ENCODE results near the gene MRI1.
"Not testable (repeated sequence)": the region's sequence is repeated elsewhere in the genome, so short reads cannot be mapped to it uniquely, and the experiment has no call there.

The MRI1 gene

DNA sequence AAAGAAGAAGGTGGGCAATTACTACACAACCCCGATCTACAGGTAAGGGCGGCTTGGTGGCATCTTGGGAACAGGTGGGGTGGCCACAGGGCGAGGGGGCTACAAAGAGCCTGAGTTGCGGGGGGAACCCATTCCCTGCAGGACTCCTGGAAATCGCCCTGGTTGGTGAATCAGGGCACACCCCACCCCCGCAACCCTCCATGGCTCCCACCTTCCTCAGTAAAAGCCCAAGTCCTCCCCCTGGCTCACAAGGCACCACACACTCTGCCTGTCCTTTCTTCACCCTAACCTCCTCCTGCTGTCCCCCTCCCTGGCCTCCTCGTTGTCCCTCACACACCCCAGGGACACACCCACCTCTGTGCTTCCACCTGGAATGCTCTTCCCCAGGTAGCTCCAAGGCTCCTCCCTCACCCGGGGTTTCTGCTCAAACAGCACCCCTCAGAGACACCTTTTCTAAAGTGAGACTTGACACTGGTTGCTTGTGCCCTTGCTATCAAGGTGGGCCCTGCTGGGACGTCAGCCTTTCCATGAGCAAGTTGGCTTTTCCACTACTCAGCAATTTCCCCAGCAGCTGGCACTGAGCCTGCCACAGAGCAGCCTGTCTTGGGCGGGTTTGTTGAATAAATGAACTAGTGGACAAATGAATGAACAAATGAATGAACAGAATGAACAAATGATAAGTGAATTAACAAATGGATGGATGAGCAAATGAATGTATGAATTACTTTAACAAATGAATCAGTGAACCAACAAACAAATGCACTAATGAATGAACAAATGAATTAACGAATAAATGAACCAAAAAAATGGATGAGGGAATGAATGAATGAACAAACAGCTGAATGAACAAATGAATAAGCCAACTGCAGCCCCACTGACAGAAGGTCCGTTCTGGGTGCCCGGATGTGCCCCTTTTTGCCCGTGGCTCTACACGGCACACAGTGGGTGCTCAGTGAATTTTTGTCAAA lies 6.2 kb upstream of the MRI1 start:
- in situ Hi-C loops (cut with MboI; ENCODE audit: low sequenced_read_pairs): no loop called here

GRCh38 chr19:13758795-13759194 lies 5.5 kb upstream of the MRI1 start:
- in situ Hi-C loops (cut with MboI; ENCODE audit: low sequenced_read_pairs): no loop called here

- in situ Hi-C loops (cut with MboI; ENCODE audit: low sequenced_read_pairs): no loop called here
These were observed 2.9 kb upstream of the MRI1 start for GRCh38 chr19:13761423-13761822.

- in situ Hi-C loops (cut with MboI; ENCODE audit: low sequenced_read_pairs): no loop called here
These were observed 1.6 kb upstream of the MRI1 start for GRCh38 chr19:13762635-13763235.

DNA sequence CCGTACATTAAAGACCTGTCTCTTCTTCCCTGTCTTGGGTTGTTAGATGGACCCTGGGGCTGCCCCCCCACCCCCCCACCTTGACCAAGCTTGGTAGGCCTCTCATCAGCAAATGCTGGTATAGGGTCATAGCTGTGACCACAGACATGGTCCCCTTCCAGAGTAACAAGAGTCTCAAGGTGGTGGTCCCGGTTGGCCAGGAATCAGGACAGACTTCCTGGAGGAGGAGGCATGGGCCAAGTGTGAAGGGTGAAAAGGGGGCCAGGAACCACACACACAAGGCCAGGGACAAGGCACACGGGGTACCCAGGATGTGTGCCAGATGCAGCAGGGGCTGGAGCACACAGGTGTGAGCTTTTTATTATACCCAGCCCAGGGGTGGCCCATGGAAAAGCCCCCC lies 1.1 kb upstream of the MRI1 start:
- in situ Hi-C loops (cut with MboI; ENCODE audit: low sequenced_read_pairs): no loop called here

DNA sequence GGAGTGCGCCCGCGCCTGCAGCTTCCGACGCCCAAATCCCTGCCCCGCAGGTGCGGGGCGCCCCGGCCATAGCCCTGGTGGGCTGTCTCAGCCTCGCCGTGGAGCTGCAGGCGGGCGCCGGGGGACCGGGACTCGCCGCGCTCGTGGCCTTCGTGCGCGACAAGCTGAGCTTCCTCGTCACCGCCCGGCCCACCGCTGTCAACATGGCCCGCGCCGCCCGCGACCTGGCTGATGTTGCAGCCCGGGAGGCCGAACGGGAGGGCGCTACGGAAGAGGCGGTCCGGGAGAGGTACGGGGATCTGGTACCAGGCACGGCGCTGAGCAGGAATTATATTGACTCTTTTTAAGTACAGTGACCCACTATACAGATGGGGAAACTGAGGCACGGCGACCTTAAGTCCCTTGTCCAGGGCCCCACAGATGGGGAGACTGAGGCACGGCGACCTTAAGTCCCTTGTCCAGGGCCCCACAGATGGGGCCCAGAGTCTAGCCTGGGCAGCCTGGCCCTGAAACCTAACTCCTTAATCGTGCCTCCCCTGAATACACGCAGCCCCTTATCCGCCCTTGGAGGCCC lies 586 bp downstream of the MRI1 start:
- in situ Hi-C loops (cut with MboI; ENCODE audit: low sequenced_read_pairs): no loop called here

DNA sequence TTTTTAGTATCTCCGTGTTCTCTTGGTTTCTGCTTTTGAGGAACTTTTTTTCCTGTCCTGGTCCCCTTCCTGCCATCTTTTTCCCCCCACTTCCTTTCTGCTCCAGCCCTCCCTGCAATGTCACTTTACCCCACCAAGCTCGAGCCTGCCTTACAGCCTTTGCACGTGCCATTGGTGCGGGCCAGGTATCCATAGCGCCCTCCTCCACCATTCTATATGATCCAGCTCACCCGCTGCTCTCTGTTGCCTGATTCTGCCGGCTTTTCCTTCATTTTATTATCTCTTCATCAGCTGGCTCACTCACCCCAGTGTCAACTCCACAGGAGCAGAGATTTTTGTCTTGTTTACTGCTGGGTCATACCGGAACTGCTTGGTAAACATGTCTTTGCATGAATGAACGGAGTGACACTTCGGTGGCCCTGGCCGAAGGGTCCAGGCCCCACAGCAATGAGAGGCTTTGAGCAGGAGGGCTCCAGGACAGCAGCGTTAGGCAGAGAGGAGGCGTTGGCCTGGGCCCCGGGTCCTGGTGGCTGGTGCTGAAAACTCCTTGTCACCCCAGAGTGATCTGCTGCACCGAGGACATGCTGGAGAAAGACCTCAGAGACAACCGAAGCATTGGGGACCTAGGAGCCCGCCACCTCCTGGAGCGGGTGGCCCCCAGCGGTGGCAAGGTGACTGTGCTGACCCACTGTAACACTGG lies 1.2 kb downstream of the MRI1 start:
- in situ Hi-C loops (cut with MboI; ENCODE audit: low sequenced_read_pairs): no loop called here

DNA sequence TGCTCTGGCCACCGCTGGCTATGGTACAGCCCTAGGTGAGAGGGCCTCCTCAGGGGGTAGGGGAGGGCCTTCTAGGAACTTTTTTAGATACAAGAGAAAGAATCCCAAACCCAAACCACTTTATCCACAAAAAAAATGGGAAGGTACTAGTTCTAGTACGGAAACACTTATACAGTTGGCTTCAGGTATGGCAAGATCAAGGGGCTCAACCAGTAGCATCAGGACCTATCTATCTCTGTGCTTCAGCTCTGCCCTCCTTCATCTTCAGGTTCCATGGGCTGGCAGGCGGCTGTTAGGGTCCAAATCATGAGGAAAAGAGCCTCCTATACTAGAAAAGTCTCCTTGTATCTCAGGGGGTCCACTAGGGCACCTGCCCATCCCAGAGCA lies 1.8 kb downstream of the MRI1 start:
- in situ Hi-C loops (cut with MboI; ENCODE audit: low sequenced_read_pairs): no loop called here

DNA sequence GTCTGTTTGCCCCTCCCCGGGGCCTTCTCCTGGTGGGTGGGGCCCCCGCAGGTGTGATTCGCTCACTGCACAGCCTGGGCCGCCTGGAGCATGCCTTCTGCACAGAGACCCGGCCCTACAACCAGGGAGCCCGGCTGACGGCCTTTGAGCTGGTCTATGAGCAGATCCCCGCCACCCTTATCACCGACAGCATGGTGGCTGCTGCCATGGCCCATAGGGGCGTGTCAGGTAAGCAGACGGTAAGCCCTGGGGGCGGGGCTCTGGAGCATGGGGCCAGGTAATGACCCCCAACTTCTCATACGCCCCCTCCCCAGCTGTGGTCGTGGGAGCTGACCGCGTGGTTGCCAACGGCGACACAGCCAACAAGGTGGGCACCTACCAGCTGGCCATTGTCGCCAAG lies 4.2 kb downstream of the MRI1 start:
- in situ Hi-C loops (cut with MboI; ENCODE audit: low sequenced_read_pairs): no loop called here

- in situ Hi-C loops (cut with MboI; ENCODE audit: low sequenced_read_pairs): no loop called here
These were observed 5.8 kb downstream of the MRI1 start for GRCh38 chr19:13770013-13770635.

DNA sequence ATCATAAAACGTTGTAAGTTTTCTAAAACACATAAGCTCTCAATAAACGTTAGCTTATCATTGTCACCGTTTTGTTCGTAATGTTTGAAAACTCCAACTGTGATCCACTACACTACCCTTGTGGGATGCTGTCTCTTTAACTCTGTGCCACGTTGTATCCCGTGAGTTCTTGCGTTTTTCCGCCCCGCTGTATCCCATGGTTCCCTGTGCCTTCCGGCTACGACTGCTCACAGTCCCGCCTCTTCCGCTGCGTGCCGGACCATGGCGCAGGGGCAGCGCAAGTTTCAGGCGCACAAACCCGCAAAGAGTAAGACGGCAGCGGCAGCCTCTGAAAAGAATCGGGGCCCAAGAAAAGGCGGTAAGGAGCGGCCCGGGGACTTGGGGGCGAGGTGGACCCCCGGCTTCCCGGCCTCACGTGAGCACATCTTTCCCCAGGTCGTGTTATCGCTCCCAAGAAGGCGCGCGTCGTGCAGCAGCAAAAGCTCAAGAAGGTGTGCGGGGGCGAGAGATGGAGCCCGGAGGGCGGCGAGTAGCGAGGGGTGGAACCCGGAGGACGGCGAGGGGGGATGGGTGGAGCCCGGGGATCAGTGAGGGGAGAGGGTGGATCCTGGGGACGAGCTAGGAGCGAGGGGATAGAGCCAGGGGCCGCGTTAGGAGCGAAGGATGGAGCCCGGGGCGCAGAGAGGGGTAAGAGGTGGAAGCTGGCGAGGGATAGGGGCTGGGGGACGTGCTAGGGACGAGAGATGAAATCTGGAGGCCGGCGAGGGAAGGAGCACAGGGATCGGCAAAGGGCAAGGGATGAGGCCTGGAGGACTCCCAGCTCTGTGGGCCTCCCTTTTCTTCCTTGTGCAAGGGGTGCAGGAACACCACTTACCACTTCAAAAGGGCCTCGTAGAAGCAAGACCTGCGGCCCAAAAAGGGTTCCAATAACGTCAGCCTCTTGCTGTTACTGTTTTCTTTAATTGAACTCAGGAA lies 10.2 kb downstream of the MRI1 start, which contains the start of gene C19orf53:
TSS of gene C19orf53 (plus strand) at position 240 of the 975 bp plus-strand sequence. CDS start at position 262, 22 bp downstream.
- in situ Hi-C loops (cut with MboI; ENCODE audit: low sequenced_read_pairs): no loop called here

- in situ Hi-C loops (cut with MboI; ENCODE audit: low sequenced_read_pairs): no loop called here
These were observed 14.1 kb downstream of the MRI1 start for GRCh38 chr19:13778398-13778797.

DNA sequence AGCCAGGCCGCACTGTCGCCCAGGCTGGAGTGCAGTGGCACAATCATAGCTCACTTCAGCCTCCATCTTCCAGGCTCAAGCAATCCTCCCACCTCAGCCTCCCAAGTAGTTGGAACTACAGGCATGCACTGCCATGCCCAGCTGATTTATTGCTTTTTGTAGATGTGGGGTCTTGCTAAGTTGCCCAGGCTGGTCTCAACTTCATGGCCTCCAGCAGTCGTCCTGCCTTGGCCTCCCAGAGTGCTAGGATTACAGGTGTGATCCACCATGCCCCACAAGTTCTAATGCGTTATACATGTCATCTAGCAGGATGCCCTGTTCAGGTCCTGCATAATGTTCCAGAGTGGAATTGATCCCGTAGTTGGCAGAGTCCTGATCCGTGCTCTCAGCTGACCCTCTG lies 14.5 kb downstream of the MRI1 start:
- in situ Hi-C loops (cut with MboI; ENCODE audit: low sequenced_read_pairs): no loop called here

- in situ Hi-C loops (cut with MboI; ENCODE audit: low sequenced_read_pairs): not testable (repeated sequence)
These were observed 15.5 kb downstream of the MRI1 start for GRCh38 chr19:13779794-13780193.

GRCh38 chr19:13781547-13781946 lies 17.2 kb downstream of the MRI1 start:
- in situ Hi-C loops (cut with MboI; ENCODE audit: low sequenced_read_pairs): no loop called here

- in situ Hi-C loops (cut with MboI; ENCODE audit: low sequenced_read_pairs): no loop called here
These were observed 18.2 kb downstream of the MRI1 start for GRCh38 chr19:13782537-13782936.

- in situ Hi-C loops (cut with MboI; ENCODE audit: low sequenced_read_pairs): no loop called here
These were observed 19.5 kb downstream of the MRI1 start for GRCh38 chr19:13783565-13784500.

- in situ Hi-C loops (cut with MboI; ENCODE audit: low sequenced_read_pairs): no loop called here
These were observed 20.6 kb downstream of the MRI1 start for GRCh38 chr19:13784731-13785452.
